K562 (cell line): Measurements from ENCODE around the gene SIRPB2. TPM values are rescaled to one million over a fixed set of nuclear protein-coding genes. Genes with fewer than 3 reads are reported as not detected.

Experiments used
- BCLAF1 ChIP-seq, 2 experiments: fragments of 450-650 bp in 1 of 2; IDR thresholded peaks; 2 replicates each; pipeline ENCODE4 v1.6.1; 2011 to 2017; ENCODE audit warnings: low read depth in 2 of 2, antibody characterized with exemption in 1 of 2, borderline replicate concordance in 1 of 2, low read length in 1 of 2, mild to moderate bottlenecking in 1 of 2, mixed read lengths in 1 of 2; ENCODE audit not compliant: control insufficient read depth in 1 of 2
- CCNT2 ChIP-seq: IDR thresholded peaks from 2 replicates; pipeline ENCODE4 v1.6.1; 2011; ENCODE audit warnings: borderline replicate concordance, low read depth, mild to moderate bottlenecking, moderate library complexity, mixed read lengths, low read length; ENCODE audit not compliant: insufficient read length; ENCODE audit errors: extremely low read depth
- ETV5 ChIP-seq: sonication (generic); formaldehyde crosslinking; IDR thresholded peaks from 2 replicates; pipeline ENCODE4 v1.4.0; 2020; ENCODE audit warnings: low read depth, mild to moderate bottlenecking, missing genetic modification reagents
- FOXJ3 ChIP-seq: sonication (generic); formaldehyde crosslinking; IDR thresholded peaks from 2 replicates; pipeline ENCODE4 v1.4.0; 2020; ENCODE audit warnings: mild to moderate bottlenecking, missing genetic modification reagents
- HDAC1 ChIP-seq, 2 experiments: fragments of 450-650 bp; IDR thresholded peaks; 2 replicates each; pipeline ENCODE4 v1.6.1; 2016 to 2017; ENCODE audit warnings: inconsistent platforms in 1 of 2, mild to moderate bottlenecking in 1 of 2, moderate library complexity in 1 of 2
- KLF10 ChIP-seq: fragments of 250-450 bp; sonication (Bioruptor Pico); IDR thresholded peaks from 2 replicates; pipeline ENCODE4 v1.6.1; 2021; ENCODE audit warnings: matching md5 sums
- MAZ ChIP-seq, 2 experiments: fragments of 450-650 bp in 1 of 2; sonication (generic) in 1 of 2; formaldehyde crosslinking; IDR thresholded peaks in 1 of 2; conservative IDR thresholded peaks in 1 of 2; 2 replicates each; pipeline versions ENCODE4 v1.4.0 to v1.5.0; 2020; ENCODE audit warnings: mild to moderate bottlenecking in 1 of 2, missing genetic modification reagents in 1 of 2
- MECOM ChIP-seq: fragments of 250-450 bp; sonication (Bioruptor Pico); IDR thresholded peaks from 2 replicates; pipeline ENCODE4 v1.8.0; 2022; ENCODE audit warnings: inconsistent platforms
- PREB ChIP-seq: sonication (generic); formaldehyde crosslinking; IDR thresholded peaks from 2 replicates; pipeline ENCODE4 v1.8.1; 2023; ENCODE audit warnings: mild to moderate bottlenecking, missing genetic modification reagents
- SLC30A9 ChIP-seq: fragments of 250-450 bp; sonication (Bioruptor Pico); IDR thresholded peaks from 2 replicates; pipeline ENCODE4 v1.8.0; 2022; ENCODE audit warnings: mild to moderate bottlenecking, moderate library complexity
- SMAD2 ChIP-seq: fragments of 150-350 bp; IDR thresholded peaks from 2 replicates; pipeline ENCODE4 v1.6.1; 2014; ENCODE audit warnings: low read depth, mild to moderate bottlenecking, low read length
- SMARCE1 ChIP-seq: fragments of 450-650 bp; IDR thresholded peaks from 2 replicates; pipeline ENCODE4 v1.7.1; 2016; ENCODE audit warnings: mild to moderate bottlenecking
- TAF7 ChIP-seq: fragments of 450-650 bp; IDR thresholded peaks from 2 replicates; pipeline ENCODE4 v1.6.1; 2016; ENCODE audit warnings: missing genetic modification characterization, missing compliant biosample characterization
- TAF9B ChIP-seq: fragments of 450-650 bp; IDR thresholded peaks from 2 replicates; pipeline ENCODE4 v1.6.1; 2018; ENCODE audit warnings: mild to moderate bottlenecking; ENCODE audit not compliant: partially characterized antibody
- ZC3H4 ChIP-seq: sonication (generic); formaldehyde crosslinking; IDR thresholded peaks from 2 replicates; pipeline ENCODE4 v1.9.0; 2021; ENCODE audit warnings: missing genetic modification reagents, borderline replicate concordance
- ZKSCAN1 ChIP-seq: fragments of 150-350 bp; IDR thresholded peaks from 2 replicates; pipeline ENCODE4 v1.6.1; 2016; ENCODE audit warnings: low read depth, low read length
- ZMIZ1 ChIP-seq, 2 experiments: fragments of 150-350 bp in 1 of 2; IDR thresholded peaks; 2 replicates each; pipeline ENCODE4 v1.6.1; 2012 to 2016; ENCODE audit warnings: low read depth in 2 of 2, low read length in 2 of 2, mild to moderate bottlenecking in 1 of 2, moderate library complexity in 1 of 2
- ZNF354B ChIP-seq: fragments of 250-450 bp; sonication (Bioruptor Pico); IDR thresholded peaks from 2 replicates; pipeline ENCODE4 v1.4.0; 2020
- ZNF77 ChIP-seq: fragments of 250-450 bp; sonication (Bioruptor Pico); IDR thresholded peaks from 2 replicates; pipeline ENCODE4 v1.5.0; 2020
- ZNF79 ChIP-seq: fragments of 250-450 bp; sonication (Bioruptor Pico); IDR thresholded peaks from 2 replicates; pipeline ENCODE4 v1.4.0; 2020; ENCODE audit warnings: low read depth, mild to moderate bottlenecking, moderate library complexity
- polyA plus RNA-seq, 8 experiments: library from polyadenylated mRNA; depleted of rRNA in 4 of 8; stranded (reverse) in 5 of 8; unstranded in 3 of 8; fragments of >200 nt; fragmentation: Nextera tagmentation in 2 of 8; fragmentation: Illumina TruSeq in 1 of 8; extraction: Ambion mirVana in 2 of 8; extraction: Trizol in 1 of 8; gene quantifications; 2 replicates each; pipeline versions ENCODE4 v1.2.1 to v1.2.3, GENCODE V29; 2011 to 2014; ENCODE audit warnings: inconsistent platforms in 1 of 8, missing spikeins in 1 of 8
- total RNA-seq, 7 experiments: library from RNA; depleted of rRNA in 6 of 7; stranded (reverse); fragments of >200 nt in 6 of 7; fragmentation: Illumina TruSeq in 2 of 7; extraction: Trizol in 2 of 7; gene quantifications; 2 replicates each; pipeline versions ENCODE4 v1.2.1 to v1.2.3, GENCODE V29; 2011 to 2021; ENCODE audit warnings: low replicate concordance in 1 of 7

SIRPB2 gene
- total and polyA plus RNA-seq, 9 of the 15 experiments (the other 6 are each of a cell fraction or from before 2014, with no cell fraction given) = 0.07 TPM; not detected in 7

GRCh38 chr20:1466211-1467081, 24.8 kb downstream of the SIRPB2 start, which contains the start of gene NSFL1C (continued):
- TF ChIP-seq PREB (CRISPR knock-in tag) (no peak), MAZ (CRISPR knock-in tag; conservative IDR thresholded peaks at IDR 0.05 in 1 of 2, IDR thresholded peaks at IDR 0.05 in 1 of 2) (peak; percentile 95 to 98), SLC30A9 (no peak), TAF9B (peak; percentile 91), ZKSCAN1 (peak; percentile 42; the same call in 1 of the 2 replicates), MECOM (no peak), HDAC1 (IDR thresholded peaks at IDR 0.05) (peak in 1 of 2 experiments; percentile 94; a peak in 2 of 4 replicates), KLF10 (CRISPR knock-in tag) (no peak), BCLAF1 (IDR thresholded peaks at IDR 0.05; ENCODE audit: borderline replicate concordance in 1 of 2, control insufficient read depth in 1 of 2, low read depth in 2 of 2, low read length in 1 of 2) (peak in 1 of 2 experiments; percentile 84; a peak in 1 of 4 replicates), ZC3H4 (CRISPR knock-in tag) (peak; percentile 90), ZNF79 (no peak), ETV5 (CRISPR knock-in tag) (no peak; the same call in 1 of the 2 replicates), TAF7 (tag) (peak; percentile 83), ZMIZ1 (IDR thresholded peaks at IDR 0.05; ENCODE audit: low read depth in 2 of 2, low read length in 2 of 2) (peak in 1 of 2 experiments; percentile 48; a peak in 1 of 4 replicates), CCNT2 (peak; percentile 90), FOXJ3 (CRISPR knock-in tag) (no peak), SMARCE1 (no peak), ZNF77 (no peak), ZNF354B (CRISPR knock-in tag) (no peak), SMAD2 (no peak)
